ENCODE results near the gene FAM131A.

The FAM131A gene

DNA sequence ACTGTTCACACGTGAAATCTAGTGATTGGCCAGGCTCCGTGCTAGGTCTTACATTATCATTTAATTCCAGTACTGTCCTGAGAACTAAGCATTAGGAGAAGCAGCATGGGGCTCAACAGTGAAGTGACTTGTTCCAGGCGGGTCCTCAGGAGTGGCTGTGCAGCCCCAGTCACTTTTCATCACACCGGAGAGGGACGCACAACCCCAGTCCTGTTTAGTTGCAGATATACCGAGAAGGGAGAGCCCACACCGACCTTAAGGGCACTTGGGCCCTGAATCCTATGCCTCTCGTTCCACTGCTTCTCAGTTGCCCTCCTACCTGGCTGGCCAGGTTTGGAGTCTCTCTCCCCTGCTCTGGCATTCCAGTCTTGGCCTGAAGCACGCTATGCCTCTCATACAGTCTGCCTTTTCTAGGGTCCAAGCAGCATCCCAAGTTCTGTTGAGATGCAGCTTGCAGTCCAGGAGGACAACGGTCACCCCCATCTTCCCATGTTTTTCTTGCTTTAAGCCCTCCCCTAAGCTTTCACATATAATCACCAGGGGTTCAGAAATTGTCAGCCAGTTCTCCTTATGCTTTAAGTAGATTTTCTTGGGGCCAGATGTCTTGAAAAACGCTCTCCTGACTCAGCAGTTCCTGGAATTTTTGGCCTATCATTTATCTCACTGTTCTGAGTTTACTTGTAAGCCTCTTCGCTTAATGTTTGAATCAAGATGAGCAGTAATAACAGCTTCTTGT, 10.1 kb downstream of the FAM131A start:
- Histone ChIP-seq H3K4me1 (ENCODE audit: control insufficient read depth in 5 of 5, insufficient read depth in 5 of 5, low read length in 5 of 5) (peaks cover 0 to 34% (median 16%) of the 10 kb centered on the region in 5 donors), H3K27ac (ENCODE audit: low read depth, low read length) (peak overlapping the region; percentile 63), H3K9me3 (ENCODE audit: control insufficient read depth in 5 of 5, low read length in 5 of 5) (no peaks in the 10 kb centered on the region), H3K27me3 (ENCODE audit: control insufficient read depth in 5 of 5, insufficient read depth in 4 of 5, low read length in 5 of 5) (no peaks in the 10 kb centered on the region), H3K4me3 (ENCODE audit: low read depth in 1 of 5, low read length in 5 of 5) (no peak overlapping the region), H3K9ac (ENCODE audit: low read length in 5 of 5) (no peak overlapping the region), H3K36me3 (ENCODE audit: control insufficient read depth in 5 of 5, insufficient read depth in 5 of 5, low read length in 5 of 5) (peaks cover 0 to 31% (median 26%) of the 10 kb centered on the region in 5 donors)

DNA sequence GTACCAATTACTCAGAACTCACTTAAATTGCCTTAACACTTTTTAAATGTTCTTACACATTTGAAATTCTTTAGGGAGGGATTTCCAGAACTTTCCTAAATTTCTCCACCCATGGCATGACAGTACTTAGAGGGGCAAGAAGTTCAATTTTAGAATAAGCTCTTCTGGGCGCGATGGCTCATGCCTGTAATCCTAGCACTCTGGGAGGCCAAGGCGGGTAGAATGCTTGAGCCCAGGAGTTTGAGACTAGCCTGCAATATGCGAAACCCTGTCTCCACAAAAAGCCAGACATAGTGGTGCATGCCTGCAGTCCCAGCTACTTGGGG, 10.6 kb downstream of the FAM131A start:
- Histone ChIP-seq H3K4me3 (ENCODE audit: low read depth in 1 of 5, low read length in 5 of 5) (no peak overlapping the region), H3K4me1 (ENCODE audit: control insufficient read depth in 5 of 5, insufficient read depth in 5 of 5, low read length in 5 of 5) (peaks cover 0 to 34% (median 16%) of the 10 kb centered on the region in 5 donors), H3K9ac (ENCODE audit: low read length in 5 of 5) (no peak overlapping the region), H3K9me3 (ENCODE audit: control insufficient read depth in 5 of 5, low read length in 5 of 5) (no peaks in the 10 kb centered on the region), H3K36me3 (ENCODE audit: control insufficient read depth in 5 of 5, insufficient read depth in 5 of 5, low read length in 5 of 5) (peaks cover 0 to 30% (median 26%) of the 10 kb centered on the region in 5 donors), H3K27me3 (ENCODE audit: control insufficient read depth in 5 of 5, insufficient read depth in 4 of 5, low read length in 5 of 5) (no peaks in the 10 kb centered on the region), H3K27ac (ENCODE audit: low read depth, low read length) (peak overlapping the region; percentile 63)

DNA sequence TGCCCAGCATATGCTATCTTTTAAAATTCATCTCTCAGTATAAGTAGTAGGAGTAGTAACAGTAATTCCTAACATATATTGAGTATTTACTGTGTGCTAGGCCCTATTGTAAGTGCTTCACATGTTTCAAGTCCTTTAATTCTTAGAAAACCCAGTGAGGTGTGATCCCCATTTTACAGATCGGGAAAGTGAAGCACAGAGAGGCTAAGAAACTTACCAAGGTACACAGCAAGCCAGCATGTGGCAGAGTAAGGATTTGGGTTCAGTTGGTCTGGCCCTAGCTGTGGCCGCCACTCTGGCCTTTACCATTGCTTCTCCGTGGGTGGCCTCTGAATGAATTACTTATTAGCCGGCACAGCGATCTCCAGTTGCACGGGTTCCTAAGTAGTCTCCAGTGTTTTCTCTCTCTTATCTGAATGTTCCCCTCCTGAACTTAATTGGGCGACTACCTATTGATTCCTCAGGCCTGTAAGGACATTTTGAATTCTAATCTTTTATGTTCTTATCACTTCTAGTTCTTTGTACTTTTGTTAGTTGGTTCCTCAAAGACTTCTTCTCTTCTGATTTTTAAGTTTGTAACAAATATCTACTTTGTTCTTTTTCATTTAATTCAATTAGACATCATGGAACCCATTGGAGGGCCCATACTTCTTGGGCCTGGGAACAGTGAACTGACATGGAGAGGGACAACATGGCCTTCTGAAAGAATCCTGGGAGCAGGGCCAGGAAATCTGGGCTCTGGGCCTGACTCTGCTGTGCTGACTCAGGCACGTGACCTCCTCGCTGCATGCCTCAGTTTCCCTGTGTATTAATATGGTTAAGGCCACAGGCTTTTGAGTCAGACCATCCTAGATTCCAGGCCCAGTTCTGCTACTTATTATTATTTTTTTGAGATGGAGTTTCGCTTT, 12.4 kb downstream of the FAM131A start:
- Histone ChIP-seq H3K4me3 (ENCODE audit: low read depth in 1 of 5, low read length in 5 of 5) (no peak overlapping the region), H3K27ac (ENCODE audit: low read depth, low read length) (no peak overlapping the region), H3K9ac (ENCODE audit: low read length in 5 of 5) (no peak overlapping the region), H3K4me1 (ENCODE audit: control insufficient read depth in 5 of 5, insufficient read depth in 5 of 5, low read length in 5 of 5) (peaks cover 0 to 34% (median 16%) of the 10 kb centered on the region in 5 donors), H3K36me3 (ENCODE audit: control insufficient read depth in 5 of 5, insufficient read depth in 5 of 5, low read length in 5 of 5) (peaks cover 0 to 14% (median 11%) of the 10 kb centered on the region in 5 donors), H3K9me3 (ENCODE audit: control insufficient read depth in 5 of 5, low read length in 5 of 5) (no peaks in the 10 kb centered on the region), H3K27me3 (ENCODE audit: control insufficient read depth in 5 of 5, insufficient read depth in 4 of 5, low read length in 5 of 5) (no peaks in the 10 kb centered on the region)

DNA sequence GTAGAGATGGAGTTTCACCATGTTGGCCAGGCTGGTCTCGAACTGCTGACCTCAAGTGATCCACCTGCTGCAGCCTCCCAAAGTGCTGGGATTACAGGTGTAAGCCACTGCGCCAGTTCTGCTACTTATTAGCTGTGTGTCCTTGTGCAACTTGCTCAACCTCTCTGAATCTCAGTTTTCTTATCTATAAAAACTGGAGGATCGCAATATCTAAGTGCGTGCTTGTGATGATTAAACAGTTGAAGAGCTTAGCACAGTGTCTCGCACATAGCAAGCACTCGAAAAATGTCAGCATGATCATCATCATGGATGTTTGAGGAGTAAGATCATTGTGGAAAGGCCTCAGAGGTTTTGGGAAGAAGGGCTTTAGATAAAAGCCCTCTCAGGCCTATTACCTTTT, 13.2 kb downstream of the FAM131A start:
- Histone ChIP-seq H3K36me3 (ENCODE audit: control insufficient read depth in 5 of 5, insufficient read depth in 5 of 5, low read length in 5 of 5) (peaks cover 0 to 16% (median 9%) of the 10 kb centered on the region in 5 donors), H3K27ac (ENCODE audit: low read depth, low read length) (no peak overlapping the region), H3K27me3 (ENCODE audit: control insufficient read depth in 5 of 5, insufficient read depth in 4 of 5, low read length in 5 of 5) (no peaks in the 10 kb centered on the region), H3K9ac (ENCODE audit: low read length in 5 of 5) (no peak overlapping the region), H3K4me3 (ENCODE audit: low read depth in 1 of 5, low read length in 5 of 5) (no peak overlapping the region), H3K4me1 (ENCODE audit: control insufficient read depth in 5 of 5, insufficient read depth in 5 of 5, low read length in 5 of 5) (peaks cover 0 to 31% (median 16%) of the 10 kb centered on the region in 5 donors), H3K9me3 (ENCODE audit: control insufficient read depth in 5 of 5, low read length in 5 of 5) (no peaks in the 10 kb centered on the region)

DNA sequence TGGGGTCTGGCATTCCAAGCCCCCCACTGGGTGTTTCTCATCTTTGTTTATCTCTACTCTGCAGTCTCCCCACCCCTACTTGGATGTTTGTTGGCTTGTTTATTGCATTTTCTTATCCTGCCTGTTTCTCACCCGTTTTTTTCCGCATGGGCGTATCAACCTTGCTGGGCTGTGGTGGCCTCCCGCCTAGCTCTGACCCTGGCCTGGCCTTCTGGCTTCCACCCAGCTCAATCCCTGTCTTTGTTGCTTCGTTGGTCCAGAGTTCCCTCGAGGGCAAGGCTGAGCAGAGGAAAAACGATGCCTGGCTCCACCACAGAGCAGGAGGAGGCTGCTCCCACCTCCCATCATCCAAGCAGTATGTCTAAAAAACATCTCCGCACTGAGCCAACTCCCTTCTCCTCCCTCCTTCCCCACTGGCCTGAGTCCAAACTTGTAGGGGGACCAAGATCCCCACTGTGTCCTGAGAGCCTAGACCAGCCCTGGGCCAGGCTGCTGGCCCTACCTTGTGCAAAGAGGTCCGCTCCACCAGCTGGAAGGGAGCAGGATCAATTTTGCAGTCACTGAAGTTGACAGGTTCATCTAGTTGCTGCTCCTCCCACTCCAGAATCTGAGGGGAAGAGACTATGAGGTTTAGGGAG, 14.2 kb downstream of the FAM131A start:
- peaks cover 0 to 27% (median 16%) of the 10 kb centered on the region in 5 donors for H3K4me1 ChIP-seq (ENCODE audit: control insufficient read depth in 5 of 5, insufficient read depth in 5 of 5, low read length in 5 of 5)
- H3K27me3 ChIP-seq (ENCODE audit: control insufficient read depth in 5 of 5, insufficient read depth in 4 of 5, low read length in 5 of 5) = no peaks in the 10 kb centered on the region
- H3K9ac ChIP-seq (ENCODE audit: low read length in 5 of 5) = peak overlapping the region in 1 of 5 donors; percentile 20
- H3K27ac ChIP-seq (ENCODE audit: low read depth, low read length) = no peak overlapping the region
- no peaks in the 10 kb centered on the region for H3K9me3 ChIP-seq (ENCODE audit: control insufficient read depth in 5 of 5, low read length in 5 of 5)
- peaks cover 0 to 14% (median 8%) of the 10 kb centered on the region in 5 donors for H3K36me3 ChIP-seq (ENCODE audit: control insufficient read depth in 5 of 5, insufficient read depth in 5 of 5, low read length in 5 of 5)
- no peak overlapping the region for H3K4me3 ChIP-seq (ENCODE audit: low read depth in 1 of 5, low read length in 5 of 5)

DNA sequence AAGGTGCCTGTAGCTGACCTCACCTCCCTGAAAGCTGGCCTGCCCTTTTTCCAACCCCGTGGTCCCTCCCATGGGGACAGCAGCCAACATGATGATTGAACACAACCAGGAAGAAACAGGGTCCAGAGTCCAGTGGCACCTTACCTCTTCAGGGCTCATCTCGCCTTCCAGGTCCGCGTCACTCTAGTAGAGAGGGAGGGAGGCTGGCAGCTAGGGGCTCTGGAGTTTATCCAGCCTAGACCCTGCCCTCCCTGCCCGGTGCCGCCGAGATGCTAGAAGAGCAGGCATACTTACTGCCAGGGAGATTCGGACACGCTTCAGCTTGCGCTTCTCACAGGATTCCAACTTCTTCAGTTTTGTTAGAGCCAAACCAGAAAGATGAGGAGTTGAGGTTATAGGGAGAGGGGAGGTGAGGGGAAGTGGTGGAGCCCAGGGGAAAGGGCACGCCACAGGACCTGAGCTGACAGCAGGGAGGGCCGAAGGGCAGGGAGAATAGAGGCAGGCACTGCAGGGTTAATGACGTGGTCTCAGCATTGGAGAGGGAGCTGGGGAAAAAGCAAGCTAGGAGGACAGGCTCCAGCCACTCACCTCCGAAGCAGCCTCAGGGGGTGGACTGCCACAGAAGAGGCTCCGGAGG, 14.9 kb downstream of the FAM131A start:
- Histone ChIP-seq H3K36me3 (ENCODE audit: control insufficient read depth in 5 of 5, insufficient read depth in 5 of 5, low read length in 5 of 5) (peaks cover 0 to 12% (median 8%) of the 10 kb centered on the region in 5 donors), H3K27me3 (ENCODE audit: control insufficient read depth in 5 of 5, insufficient read depth in 4 of 5, low read length in 5 of 5) (no peaks in the 10 kb centered on the region), H3K4me3 (ENCODE audit: low read depth in 1 of 5, low read length in 5 of 5) (no peak overlapping the region), H3K9ac (ENCODE audit: low read length in 5 of 5) (peak overlapping the region in 1 of 5 donors; percentile 20), H3K27ac (ENCODE audit: low read depth, low read length) (no peak overlapping the region), H3K4me1 (ENCODE audit: control insufficient read depth in 5 of 5, insufficient read depth in 5 of 5, low read length in 5 of 5) (peaks cover 0 to 26% (median 15%) of the 10 kb centered on the region in 5 donors), H3K9me3 (ENCODE audit: control insufficient read depth in 5 of 5, low read length in 5 of 5) (no peaks in the 10 kb centered on the region)

DNA sequence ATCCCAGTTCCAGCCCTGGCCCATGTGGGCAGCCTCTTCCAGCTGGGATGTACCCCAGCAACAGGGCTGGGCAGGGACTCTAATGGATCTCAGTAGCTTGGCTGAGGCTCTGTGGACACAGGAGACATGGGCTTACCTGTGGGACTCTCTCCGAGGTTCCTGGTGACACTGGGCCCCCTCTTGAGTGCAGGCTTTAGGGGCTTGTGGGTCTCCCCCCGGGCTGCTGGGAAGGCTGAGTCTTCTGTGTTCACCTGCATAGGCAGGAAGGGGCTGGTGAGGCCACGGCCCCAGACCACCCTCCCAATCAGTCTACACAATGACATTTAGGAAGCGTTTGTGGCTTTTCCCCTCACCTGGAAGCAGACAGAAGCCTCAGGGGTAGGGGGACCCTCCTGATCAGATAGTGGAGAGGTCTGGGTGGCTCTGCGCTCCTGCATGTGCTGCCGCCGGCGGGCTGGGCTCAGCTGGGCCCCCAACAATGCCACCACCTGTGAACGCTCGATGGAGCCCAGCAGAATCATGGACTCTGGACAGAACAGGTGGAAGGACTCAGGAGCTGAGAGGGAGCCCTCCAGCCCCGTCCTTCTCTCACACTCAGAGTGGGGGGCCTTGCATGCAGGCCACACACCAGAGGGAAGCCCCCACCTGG, 15.6 kb downstream of the FAM131A start:
- H3K36me3 ChIP-seq (ENCODE audit: control insufficient read depth in 5 of 5, insufficient read depth in 5 of 5, low read length in 5 of 5) = peaks cover 0 to 17% (median 10%) of the 10 kb centered on the region in 5 donors
- no peaks in the 10 kb centered on the region for H3K9me3 ChIP-seq (ENCODE audit: control insufficient read depth in 5 of 5, low read length in 5 of 5)
- no peaks in the 10 kb centered on the region for H3K27me3 ChIP-seq (ENCODE audit: control insufficient read depth in 5 of 5, insufficient read depth in 4 of 5, low read length in 5 of 5)
- no peak overlapping the region for H3K27ac ChIP-seq (ENCODE audit: low read depth, low read length)
- H3K4me3 ChIP-seq (ENCODE audit: low read depth in 1 of 5, low read length in 5 of 5) = no peak overlapping the region
- H3K4me1 ChIP-seq (ENCODE audit: control insufficient read depth in 5 of 5, insufficient read depth in 5 of 5, low read length in 5 of 5) = peaks cover 0 to 19% (median 10%) of the 10 kb centered on the region in 5 donors
- no peak overlapping the region for H3K9ac ChIP-seq (ENCODE audit: low read length in 5 of 5)

DNA sequence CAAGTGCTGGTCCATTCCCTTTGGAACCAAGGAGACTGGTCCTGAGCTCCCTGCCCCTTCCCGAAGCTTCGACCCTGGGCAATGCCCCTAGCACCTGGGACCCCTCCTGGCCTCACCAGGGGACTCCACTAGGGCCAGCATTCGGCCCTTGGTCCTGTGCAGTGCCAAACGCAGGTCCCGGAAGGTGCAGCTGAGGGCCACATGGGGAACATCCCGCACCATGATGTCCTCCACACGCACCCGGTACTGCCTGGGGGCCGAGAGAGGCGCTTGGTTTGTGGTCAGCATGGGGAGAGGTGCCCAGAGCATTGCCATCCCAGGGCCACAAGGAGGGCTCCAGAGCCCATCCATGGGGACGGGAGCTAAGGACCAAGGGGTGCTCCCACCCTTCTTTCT, 16.1 kb downstream of the FAM131A start:
- peaks cover 0 to 17% (median 15%) of the 10 kb centered on the region in 5 donors for H3K36me3 ChIP-seq (ENCODE audit: control insufficient read depth in 5 of 5, insufficient read depth in 5 of 5, low read length in 5 of 5)

DNA sequence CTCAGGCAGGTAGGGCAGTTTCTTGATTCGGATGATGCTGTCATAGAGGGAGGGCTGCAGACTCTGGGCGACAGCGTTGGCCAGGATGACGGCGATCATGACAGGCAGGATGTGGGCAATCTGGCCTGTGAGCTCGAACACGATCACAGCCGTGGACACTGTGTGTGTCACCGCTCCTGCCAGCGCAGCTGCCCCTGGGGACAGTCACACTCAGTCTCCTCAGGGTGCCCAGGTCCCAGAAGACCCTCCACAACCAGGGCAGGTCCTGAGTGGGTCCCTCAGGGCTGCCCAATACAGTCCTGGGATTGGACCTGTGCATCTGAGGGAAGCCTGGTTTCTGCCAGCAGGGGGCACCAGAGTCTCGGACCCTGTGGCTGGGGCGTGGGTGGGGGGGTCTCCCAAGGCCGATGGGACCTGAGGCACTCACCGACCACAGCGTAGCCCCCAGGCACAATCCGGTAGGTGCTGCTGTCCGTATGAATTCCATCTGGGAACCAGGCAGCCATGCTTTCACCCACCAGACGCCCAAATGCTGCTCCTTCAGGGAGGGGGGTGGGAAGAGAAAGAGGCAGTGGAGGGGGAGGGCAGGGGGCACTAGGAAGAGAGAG, 16.8 kb downstream of the FAM131A start:
- no peaks in the 10 kb centered on the region for H3K9me3 ChIP-seq (ENCODE audit: control insufficient read depth in 5 of 5, low read length in 5 of 5)
- H3K27ac ChIP-seq (ENCODE audit: low read depth, low read length) = no peak overlapping the region
- peaks cover 0 to 17% (median 15%) of the 10 kb centered on the region in 5 donors for H3K36me3 ChIP-seq (ENCODE audit: control insufficient read depth in 5 of 5, insufficient read depth in 5 of 5, low read length in 5 of 5)
- no peaks in the 10 kb centered on the region for H3K27me3 ChIP-seq (ENCODE audit: control insufficient read depth in 5 of 5, insufficient read depth in 4 of 5, low read length in 5 of 5)
- H3K4me1 ChIP-seq (ENCODE audit: control insufficient read depth in 5 of 5, insufficient read depth in 5 of 5, low read length in 5 of 5) = peaks cover 0 to 7% (median 0%) of the 10 kb centered on the region in 5 donors
- no peak overlapping the region for H3K4me3 ChIP-seq (ENCODE audit: low read depth in 1 of 5, low read length in 5 of 5)
- H3K9ac ChIP-seq (ENCODE audit: low read length in 5 of 5) = no peak overlapping the region

More for the DNA sequence above, 16.1 kb downstream of the FAM131A start:
- Histone ChIP-seq H3K27ac (ENCODE audit: low read depth, low read length) (no peak overlapping the region), H3K9ac (ENCODE audit: low read length in 5 of 5) (no peak overlapping the region), H3K27me3 (ENCODE audit: control insufficient read depth in 5 of 5, insufficient read depth in 4 of 5, low read length in 5 of 5) (no peaks in the 10 kb centered on the region), H3K4me3 (ENCODE audit: low read depth in 1 of 5, low read length in 5 of 5) (no peak overlapping the region), H3K4me1 (ENCODE audit: control insufficient read depth in 5 of 5, insufficient read depth in 5 of 5, low read length in 5 of 5) (peaks cover 0 to 13% (median 4%) of the 10 kb centered on the region in 5 donors), H3K9me3 (ENCODE audit: control insufficient read depth in 5 of 5, low read length in 5 of 5) (no peaks in the 10 kb centered on the region)
